ENCODE measurements around the gene SLC2A8.
A peak's percentile ranks its signal among the peaks of the same experiment; 100 is the strongest.

SLC2A8 gene

DNA sequence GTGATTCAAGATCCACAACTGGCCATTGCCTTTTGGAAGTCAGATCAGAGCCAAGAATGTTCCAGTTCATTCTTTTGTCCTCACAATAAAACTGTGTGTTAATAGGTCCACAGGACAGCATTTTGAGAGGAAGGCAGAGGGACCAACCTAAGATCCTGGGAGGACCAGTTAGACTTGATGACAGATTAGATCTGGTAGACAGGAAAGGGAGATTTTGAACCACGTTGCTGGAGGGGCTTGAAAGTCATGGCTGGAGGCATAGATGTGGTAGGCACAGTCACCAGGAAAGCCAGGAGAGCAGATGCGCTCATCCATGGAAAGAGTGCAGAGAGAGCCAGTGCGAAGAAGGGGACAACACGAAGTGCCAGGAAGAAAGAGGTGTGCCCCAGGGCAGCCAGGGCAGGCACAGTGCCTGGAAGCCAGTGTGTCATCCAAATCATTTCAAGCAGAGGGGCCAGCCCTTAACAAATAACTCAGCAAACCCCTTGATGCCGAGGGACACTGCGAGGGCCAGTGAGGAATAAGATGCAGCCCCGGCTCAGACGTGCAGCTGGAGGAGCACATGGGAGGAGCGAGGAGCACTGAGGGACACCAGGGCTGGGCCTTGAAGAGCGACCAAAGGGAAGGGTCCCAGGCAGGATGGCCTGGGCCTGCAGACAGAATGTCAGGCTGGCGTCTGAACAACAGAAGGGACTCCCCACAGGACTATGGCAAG is 12.8 kb upstream of the SLC2A8 start:
- no peak for DNase-seq

DNA sequence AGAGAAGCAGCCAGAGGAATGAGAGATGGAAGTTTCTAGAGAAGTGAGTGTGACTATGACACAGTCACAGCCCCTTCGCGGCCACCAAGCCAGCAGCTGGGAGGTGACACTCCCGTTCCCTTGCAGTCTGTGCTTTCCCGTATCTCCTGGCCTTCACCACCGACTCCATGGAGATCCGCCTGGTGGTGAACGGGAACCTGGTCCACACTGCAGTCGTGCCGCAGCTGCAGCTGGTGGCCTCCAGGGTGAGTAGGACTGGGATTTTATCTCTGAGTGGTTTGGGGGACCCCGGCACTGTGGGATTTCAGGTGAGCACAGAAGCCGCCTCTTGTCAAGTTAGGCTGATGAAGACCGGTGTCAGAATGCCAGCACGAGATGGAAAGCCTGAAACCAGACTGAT is 12.1 kb upstream of the SLC2A8 start:
- DNase-seq, result no peak

DNA sequence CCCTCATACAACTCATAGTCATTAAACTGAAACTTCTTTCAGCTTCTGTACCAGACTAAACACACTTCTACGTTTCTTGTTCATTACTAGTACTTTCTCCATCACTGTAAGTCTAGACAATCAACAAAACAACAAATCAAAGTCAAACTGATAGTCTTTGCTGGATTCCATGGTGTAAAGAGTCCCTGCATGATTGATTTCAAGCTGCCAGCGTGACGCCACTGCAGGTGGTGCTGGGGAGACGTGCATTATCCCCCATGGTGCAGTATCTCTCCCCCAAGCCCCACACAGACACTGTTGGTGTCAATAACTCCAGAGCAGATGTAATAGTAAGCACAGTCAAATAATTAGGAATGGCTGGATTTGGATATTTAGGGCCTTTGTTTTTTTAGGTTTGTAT is 10.7 kb upstream of the SLC2A8 start:
- no peak for DNase-seq

DNA sequence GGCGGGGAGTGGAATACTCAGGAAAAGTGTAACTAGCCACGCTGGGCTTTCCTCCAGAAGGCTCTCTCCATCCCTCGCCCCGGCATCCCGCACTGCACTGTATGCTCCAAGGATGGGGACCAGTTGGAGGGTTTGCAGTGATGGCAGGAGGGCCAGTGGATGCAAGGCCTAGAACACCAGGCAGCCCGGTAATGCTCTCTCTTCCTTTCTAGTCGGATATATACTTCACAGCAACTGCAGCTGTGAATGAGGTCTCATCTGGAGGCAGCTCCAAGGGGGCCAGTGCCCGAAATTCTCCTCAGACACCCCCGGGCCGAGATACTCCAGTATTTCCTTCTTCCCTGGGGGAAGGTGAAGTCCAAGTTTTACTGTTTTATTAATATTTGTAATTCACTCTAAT is 10.0 kb upstream of the SLC2A8 start:
- no peak for DNase-seq

DNA sequence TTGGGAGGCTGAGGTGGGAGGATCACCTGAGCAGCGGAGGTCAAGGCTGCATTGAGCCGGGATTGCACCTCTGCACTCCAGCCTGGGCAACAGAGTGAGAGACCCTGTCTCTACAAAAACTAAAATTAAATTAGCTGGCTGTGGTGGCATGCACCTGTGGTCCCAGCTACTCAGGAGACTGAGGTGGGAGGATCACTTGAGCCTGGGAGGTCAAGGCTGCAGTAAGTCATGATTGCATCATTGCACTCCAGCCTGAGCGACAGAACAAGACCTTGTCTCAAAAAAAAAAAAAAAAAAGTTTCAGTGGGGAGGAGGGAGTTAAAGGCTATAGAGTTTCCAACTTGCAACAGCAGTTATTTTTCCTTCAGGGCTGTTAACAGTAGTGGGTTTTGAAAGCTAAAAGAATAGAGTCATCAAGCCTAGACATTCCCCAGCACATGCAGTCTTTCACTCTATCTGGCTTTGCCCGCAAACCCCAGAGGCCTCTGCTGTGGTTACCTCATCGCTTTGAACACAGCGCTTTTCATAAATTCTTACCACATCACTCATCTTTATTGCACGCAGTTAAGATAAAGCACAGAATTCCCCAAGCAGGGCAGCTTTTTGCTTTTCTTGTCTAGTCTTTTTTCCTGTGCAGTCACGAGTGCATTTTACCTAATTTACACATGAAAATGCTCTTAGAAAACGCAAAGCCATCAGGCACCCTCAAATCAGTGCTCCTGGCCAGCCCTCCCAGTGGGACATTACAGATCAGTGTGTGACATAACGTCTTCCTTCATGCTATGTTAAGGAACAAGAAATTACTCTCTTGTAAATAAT is 8.7 kb upstream of the SLC2A8 start:
- DNase-seq, result peak; percentile 74

DNA sequence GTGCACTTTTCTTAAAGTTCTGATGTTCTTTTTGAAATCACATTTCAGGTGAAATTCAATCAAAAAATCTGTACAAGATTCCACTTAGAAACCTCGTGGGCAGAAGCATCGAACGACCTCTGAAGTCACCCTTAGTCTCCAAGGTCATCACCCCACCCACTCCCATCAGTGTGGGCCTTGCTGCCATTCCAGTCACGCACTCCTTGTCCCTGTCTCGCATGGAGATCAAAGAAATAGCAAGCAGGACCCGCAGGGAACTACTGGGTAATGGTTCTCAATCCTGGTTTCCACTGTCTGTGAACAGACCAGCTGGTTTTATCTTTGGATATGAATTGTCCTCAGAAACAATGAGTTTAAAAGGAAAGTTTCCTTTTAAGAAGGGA is 8.1 kb upstream of the SLC2A8 start:
- DNase-seq, result peak; percentile 16

DNA sequence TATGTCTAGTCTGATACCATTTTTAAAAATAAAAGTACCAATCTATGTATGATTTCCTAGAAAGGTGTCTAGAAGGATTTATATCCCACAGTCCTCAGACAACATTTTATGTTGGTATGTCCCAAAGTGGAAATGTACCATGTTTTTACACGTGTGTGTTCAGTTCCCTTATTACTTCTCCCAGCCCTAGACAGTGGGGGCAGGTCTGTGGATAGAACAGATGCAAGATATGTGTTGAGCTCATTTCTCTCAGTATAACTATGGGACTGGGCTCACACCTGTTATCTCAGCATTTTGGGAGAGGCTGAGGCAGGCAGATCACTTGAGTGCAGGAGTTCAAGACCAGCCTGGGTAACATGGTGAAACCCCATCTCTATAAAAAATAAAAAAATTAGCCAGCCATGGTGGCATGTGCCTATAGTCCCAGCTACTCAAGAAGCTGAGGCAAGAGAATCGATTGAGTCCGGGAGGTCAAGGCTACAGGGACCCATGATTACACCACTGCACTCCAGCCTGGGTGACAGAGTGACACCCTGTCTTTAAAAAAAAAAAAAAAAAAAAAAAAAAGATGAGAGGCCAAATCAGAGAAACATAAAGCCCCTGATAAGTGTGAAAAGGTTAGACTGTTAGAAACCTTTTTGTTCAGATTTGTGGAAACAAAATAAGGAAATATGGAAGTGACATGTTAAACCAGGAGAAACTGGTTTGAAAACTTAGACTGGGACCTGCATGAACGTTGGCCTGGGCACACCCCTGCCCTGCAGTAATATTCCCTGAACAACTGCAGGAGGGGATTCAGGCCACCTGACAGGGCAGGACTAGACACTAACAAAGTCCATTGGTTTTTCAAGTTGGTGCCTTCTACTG is 7.4 kb upstream of the SLC2A8 start:
- no peak for DNase-seq

DNA sequence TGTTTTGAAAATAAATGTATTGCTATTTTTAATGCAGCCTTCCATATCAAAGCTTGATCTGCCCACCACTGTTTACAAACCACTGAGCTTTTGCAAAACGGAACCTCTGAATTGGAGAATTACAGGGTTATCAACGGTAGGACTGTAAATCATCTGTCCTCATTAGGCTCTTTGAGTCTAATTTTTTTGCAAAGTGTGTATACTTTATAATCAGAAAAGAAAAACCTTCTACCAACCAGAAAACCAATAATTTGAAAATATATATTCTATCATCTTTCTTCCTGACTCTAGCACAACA is 6.8 kb upstream of the SLC2A8 start:
- DNase-seq, result no peak

DNA sequence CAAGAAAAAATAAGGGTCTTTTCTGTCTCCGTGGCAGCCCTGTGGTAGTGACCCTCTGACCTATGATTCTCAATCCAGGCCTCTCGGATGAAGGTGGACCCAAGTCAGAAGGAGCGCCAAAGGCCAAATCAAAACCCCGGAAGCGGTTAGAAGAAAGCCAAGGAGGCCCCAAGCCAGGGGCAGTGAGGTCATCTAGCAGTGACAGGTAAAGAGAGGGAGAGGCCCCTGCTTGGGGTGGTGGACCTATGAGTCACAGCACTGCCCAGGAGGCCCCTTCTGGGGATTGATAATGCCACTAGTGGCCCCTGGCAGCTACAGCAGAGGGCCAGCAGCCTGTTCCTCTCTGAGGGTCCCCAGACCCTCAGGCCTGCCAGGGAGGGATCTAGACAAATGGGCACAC is 6.4 kb upstream of the SLC2A8 start:
- no peak for DNase-seq

DNA sequence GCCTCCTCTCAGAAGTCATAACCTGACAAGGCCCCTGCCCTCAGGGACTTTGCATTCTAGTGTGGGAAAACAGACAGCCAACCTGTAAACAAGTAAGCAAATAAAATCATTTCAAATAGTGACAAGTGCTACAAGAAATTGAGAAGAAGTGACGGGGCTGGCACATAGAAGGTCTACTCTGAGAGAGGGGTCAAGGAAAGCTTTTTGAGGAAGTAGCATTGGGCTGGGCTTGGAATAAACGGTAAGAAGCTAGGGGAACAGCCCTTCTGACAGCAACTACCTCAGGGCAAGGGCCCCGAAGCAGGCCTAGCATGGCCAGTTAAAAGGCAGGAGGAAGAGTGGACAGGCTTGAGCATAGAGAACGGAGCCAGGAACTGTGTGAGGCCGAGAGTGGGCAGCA is 4.8 kb upstream of the SLC2A8 start:
- no peak for DNase-seq

DNA sequence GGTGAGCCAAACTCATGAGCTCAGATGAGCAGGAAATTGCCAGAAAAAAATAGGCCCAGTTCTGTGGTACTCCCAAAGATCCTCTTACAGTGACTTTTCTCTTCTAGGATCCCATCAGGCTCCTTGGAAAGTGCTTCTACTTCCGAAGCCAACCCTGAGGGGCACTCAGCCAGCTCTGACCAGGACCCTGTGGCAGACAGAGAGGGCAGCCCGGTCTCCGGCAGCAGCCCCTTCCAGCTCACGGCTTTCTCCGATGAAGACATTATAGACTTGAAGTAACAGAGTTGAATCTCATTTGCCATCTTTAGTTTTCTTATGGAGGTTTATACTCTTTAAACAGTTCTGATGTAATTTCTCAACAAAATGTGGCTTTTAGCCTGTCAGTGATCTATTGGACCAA is 4.0 kb upstream of the SLC2A8 start:
- DNase-seq, result no peak

DNA sequence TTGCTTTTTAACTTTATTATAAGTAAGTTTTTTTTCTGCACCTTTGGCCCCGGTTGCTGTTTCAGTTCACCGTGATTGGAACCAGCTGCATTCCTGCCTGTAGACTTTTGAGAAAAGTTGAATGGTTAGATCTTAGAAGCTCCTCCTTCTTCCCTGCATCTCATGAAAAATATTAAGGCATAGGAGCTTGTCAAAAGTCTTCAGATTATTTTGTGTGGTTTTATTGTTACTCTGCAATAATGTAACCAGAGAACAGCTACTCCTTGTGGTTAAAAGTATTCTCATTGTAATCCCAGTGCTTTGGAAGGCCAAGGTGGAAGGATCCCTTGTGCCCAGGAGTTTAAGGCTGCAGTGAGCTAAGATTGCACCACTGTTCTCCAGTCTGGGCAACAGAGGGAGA is 3.3 kb upstream of the SLC2A8 start:
- no peak for DNase-seq

DNA sequence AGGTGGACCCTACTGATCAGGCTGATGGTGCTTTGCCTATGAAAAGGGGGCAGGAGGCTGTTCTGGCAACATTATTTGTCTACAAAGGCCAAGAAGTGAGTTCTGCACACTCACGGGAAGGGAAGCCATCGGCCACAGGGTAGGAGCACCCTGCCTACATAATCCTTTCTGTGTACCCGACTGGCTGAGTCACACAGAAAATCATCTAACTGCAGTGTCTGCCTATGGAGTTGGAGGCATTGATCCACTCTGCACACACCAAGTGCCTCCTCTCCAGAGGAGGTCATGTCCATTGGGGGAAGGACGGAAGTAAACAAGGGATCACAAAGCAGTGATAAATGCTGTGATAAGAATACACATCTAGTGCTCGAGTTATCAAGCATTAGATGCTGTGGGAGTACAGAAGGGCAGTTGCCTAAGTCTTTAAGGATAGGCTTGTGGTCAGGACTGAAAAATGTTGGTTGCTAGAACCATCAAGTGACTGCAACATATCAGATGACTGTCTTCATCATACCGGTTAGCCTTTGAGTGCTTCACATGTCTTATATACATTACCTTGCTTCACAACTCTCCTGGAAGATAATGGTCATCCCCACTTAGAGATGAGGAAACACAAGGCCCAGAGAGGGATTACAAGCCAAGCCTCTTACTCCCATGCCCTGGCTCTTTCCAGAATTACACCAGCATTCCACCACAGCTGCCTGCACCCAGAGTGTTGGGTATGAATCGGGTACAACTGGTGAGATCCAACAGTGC is 1.3 kb upstream of the SLC2A8 start:
- no peak for DNase-seq

DNA sequence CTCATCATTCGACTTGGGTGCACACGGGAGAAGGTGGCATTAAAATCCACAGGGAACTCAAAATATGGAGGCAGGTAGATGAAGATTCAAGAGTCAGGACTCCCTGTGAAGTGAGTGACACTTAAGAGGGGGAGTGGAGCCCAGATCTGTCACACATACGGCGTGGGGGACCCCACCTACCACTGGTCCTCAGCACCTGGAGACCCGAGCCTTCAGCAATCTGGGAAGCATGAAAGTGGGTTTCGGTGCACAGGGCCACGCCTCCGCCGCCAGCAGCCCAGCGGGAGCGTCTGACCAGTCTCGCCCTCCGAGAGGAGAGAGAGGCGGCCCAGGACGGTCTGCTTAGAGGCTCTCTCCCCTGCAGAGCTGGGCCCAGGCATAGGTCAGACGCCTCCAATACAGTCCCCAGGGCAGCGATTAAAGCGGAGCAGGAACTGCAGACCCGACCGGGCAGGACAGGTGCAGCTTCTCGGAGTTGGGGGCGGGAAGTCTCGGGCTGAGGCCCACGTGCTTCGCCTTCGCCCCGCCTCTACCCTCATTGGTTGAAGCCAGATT is 639 bp upstream of the SLC2A8 start:
- no peak for DNase-seq

DNA sequence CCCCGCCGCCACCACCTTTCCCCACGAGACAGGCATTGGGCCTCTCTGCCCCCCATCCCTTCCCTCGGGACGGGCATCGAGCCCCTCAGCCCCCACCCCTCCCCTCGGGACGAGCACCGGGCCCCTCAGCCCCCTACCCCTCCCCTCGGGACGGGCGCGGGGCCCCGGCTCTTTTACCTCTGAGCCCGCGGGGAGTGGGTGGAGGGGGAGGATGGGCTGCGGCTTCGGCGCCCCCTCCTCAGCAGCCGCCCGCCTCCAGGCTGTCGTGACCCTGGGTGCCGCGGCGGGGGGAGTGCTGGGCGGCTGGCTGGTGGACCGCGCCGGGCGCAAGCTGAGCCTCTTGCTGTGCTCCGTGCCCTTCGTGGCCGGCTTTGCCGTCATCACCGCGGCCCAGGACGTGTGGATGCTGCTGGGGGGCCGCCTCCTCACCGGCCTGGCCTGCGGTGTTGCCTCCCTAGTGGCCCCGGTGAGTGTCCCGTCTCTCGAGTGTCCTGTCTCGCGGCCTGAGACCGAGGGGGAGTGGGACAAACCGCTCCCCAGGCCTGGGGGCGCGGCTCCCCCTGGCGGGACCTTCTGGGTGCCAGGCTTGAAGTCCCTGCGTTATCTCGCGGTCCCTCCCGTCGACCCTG is 791 bp downstream of the SLC2A8 start:
- peak; percentile 66 for DNase-seq

DNA sequence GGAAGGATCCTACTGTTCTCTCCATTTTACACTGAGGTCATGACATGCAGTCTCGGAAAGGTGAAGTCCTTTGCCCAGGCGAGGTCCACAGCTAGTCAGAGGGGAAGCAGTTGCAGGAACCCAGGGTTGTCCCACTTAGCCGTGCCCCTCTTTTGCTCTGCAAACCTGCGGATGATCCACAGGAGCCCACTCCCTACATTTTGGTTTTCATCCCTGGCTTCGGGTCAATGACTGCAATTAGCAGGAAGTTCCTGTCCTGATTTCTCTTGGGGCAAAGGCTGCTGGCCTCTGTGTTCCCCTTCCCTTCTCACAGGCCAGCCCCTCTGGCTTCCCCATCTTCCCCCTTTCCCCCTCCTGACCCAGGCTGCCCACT is 1.3 kb downstream of the SLC2A8 start:
- DNase-seq, result no peak

DNA sequence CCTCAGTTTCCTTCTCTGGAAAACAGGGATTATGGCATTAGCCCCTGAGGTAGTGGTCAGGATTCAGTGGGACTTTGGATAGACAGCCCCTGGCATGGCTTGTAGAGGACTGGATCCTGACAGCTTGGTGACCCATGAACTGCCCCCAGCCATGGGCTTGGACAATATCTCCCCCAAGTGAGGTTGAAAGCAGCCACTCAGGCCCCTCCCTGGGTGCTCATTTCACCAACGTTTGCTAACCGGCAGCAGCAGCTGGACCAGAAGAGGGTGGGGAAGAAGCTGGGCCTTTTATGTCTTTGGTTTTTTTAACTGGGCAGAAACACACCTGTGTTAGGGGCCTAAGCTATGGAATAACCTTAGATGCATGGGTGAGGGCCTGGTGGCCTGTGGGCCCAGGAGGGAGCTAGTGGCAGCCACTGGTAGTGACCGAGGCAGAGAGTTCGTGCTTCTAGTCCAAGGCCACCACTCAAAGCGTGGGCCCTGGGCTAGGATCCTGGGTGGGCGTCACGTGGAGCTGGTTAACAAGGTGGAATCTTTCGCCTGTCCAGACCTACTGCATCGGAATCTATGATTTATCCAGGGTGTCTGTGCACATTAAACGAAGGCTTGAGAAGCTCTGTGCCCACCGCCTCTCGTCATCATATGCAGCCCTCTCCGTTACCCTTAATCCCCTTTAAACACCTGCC is 1.9 kb downstream of the SLC2A8 start:
- DNase-seq, result no peak

DNA sequence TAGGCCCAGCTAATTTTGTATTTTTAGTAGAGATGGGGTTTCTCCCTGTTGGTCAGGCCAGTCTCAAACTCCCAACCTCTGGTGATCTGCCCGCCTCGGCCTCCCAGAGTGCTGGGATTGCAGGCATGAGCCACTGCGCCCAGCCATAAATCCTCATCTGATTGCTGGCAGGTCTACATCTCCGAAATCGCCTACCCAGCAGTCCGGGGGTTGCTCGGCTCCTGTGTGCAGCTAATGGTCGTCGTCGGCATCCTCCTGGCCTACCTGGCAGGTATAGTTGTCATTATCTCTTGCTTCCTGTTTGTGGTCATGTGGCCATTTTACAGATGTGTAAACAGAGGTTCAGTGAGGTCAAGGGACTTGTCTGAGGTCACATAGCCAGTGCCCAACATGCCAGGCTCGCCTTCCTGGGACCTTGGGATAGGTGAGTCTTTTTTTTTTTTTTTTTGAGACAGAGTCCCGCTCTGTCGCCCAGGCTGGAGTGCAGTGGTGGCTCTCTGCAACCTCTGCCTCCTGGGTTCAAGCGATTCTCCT is 2.8 kb downstream of the SLC2A8 start:
- no peak for DNase-seq

DNA sequence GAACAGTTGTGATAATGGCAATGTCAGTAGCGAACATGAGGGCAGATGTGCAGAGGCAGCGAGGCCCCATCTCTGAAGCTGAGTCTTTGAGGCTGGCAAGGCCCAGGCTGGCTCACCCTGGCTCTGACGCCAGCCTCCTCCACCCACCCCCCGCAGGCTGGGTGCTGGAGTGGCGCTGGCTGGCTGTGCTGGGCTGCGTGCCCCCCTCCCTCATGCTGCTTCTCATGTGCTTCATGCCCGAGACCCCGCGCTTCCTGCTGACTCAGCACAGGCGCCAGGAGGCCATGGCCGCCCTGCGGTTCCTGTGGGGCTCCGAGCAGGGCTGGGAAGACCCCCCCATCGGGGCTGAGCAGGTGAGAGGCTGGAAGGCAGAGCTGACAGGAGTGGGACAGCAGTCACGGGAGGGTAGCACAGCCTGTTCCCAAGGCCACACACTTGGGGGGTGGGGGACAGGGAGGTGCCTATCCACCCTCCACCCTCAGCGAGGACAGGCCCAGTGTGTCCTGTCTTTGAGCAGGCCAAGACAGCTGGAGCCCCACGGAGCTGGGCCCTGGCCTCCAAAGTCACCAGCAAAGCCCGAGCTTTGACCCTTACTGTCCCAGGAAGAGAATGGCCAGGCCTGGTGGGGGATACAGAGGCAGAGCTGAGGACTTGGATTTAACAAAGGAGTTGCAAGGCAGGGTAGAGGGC is 5.6 kb downstream of the SLC2A8 start:
- no peak for DNase-seq

DNA sequence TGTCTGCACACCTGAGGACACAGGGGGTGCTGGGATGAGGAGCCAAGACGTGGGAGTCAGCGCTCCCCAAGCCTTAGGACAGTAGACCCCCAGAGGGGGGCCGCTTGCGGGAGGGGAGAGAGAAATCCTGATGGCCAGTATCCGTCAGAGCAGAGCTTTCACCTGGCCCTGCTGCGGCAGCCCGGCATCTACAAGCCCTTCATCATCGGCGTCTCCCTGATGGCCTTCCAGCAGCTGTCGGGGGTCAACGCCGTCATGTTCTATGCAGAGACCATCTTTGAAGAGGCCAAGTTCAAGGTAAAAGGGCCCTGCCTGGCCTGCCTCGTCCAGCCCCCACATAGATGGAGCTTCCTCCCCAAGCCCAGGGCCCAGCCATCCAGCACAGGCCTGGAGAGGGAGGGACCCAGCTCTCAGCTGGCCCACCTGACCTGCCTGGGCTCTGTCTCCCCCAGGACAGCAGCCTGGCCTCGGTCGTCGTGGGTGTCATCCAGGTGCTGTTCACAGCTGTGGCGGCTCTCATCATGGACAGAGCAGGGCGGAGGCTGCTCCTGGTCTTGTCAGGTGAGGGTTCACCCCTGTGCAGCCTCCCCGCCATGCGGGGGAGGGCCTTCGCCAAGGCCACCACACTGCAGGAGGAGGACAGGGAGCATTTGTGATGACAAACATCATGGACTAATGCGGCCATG is 6.7 kb downstream of the SLC2A8 start:
- no peak for DNase-seq
